Brain microvascular endothelial cell (primary cell): ENCODE measurements around the gene KCNIP4.

Source experiments
- DNase-seq: peaks from one replicate; pipeline ENCODE4 v3.0.0-alpha.2; 2020
- H3K27ac ChIP-seq: fragments of 250-450 bp; sonication (Bioruptor Pico); 2 replicates; pipeline ENCODE4 v1.5.1; 2020; ENCODE audit warnings: mild to moderate bottlenecking, moderate library complexity
- H3K27me3 ChIP-seq: fragments of 250-450 bp; sonication (Bioruptor Pico); replicated peaks from 2 replicates; pipeline ENCODE4 v1.5.1; 2020; ENCODE audit warnings: mild to moderate bottlenecking
- H3K36me3 ChIP-seq: fragments of 250-450 bp; sonication (Bioruptor Pico); replicated peaks from 2 replicates; pipeline ENCODE4 v1.5.1; 2020; ENCODE audit warnings: mild to moderate bottlenecking
- H3K4me3 ChIP-seq: 2 replicates; pipeline ENCODE4 v1.5.1; 2011; ENCODE audit warnings: low read depth, mild to moderate bottlenecking, control low read depth, low read length, moderate library complexity
- in situ Hi-C: cut with HindIII; loops from 2 replicates; pipeline ENCODE4 v1.10.0; 2017; ENCODE audit warnings: low sequenced_read_pairs, low pct_ligation_motif_present
- TF ChIP-seq, protein P1 (sequence below): IDR thresholded peaks from 2 replicates; pipeline ENCODE4 v1.5.1; 2011; ENCODE audit warnings: low read depth, mild to moderate bottlenecking, moderate library complexity, low read length, control low read depth, inconsistent platforms; ENCODE audit errors: missing control alignments

Gene KCNIP4

DNA sequence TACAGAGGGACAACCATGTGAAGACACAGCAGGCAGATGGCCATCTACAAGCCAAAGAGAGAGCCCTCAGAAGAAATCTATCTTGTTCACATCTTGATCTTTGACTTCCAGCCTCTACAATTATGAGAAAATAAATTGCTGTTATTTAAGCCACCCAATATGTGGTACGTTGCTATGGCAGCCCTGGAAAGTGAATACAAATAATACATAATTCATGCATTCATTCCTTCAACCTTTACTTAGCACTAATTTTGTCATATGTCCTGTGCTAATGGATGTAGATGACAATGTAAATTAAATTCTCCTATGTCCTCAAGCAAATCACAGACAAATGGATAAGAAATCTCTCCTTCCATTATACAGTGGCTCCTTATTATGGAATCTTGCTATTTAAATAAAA lies 886.7 kb downstream of the KCNIP4 start:
- TF ChIP-seq, protein P1, sequence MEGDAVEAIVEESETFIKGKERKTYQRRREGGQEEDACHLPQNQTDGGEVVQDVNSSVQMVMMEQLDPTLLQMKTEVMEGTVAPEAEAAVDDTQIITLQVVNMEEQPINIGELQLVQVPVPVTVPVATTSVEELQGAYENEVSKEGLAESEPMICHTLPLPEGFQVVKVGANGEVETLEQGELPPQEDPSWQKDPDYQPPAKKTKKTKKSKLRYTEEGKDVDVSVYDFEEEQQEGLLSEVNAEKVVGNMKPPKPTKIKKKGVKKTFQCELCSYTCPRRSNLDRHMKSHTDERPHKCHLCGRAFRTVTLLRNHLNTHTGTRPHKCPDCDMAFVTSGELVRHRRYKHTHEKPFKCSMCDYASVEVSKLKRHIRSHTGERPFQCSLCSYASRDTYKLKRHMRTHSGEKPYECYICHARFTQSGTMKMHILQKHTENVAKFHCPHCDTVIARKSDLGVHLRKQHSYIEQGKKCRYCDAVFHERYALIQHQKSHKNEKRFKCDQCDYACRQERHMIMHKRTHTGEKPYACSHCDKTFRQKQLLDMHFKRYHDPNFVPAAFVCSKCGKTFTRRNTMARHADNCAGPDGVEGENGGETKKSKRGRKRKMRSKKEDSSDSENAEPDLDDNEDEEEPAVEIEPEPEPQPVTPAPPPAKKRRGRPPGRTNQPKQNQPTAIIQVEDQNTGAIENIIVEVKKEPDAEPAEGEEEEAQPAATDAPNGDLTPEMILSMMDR, result no peak
- no peak overlapping the region for H3K4me3 ChIP-seq
- in situ Hi-C loops, result no loop called here
- H3K36me3 ChIP-seq, result no peaks in the 10 kb centered on the region
- H3K27me3 ChIP-seq, result no peaks in the 10 kb centered on the region
- no peak for DNase-seq
- no peak overlapping the region for H3K27ac ChIP-seq

DNA sequence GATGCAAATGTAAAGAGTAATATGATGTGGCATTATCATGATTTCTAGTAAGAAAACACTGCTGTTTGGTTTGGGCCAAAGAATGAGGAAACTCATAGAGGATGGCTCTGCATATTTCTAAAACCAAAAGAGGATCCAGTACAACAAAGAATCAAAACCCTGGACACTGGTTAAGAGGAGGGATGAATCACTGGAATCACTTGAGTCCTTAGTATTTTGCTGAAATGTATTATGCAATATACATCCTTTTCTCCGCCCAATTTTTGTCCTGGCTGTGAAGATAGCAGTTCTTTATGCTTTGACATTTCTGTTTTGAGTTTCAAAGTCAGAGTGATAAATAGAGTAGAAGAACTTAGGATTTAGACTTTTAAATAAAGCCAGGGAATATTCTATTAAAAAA lies 902.4 kb downstream of the KCNIP4 start:
- H3K27me3 ChIP-seq, result no peaks in the 10 kb centered on the region
- TF ChIP-seq, protein P1, result no peak
- H3K27ac ChIP-seq, result no peak overlapping the region
- DNase-seq, result no peak
- in situ Hi-C loops, result no loop called here
- no peaks in the 10 kb centered on the region for H3K36me3 ChIP-seq
- no peak overlapping the region for H3K4me3 ChIP-seq

DNA sequence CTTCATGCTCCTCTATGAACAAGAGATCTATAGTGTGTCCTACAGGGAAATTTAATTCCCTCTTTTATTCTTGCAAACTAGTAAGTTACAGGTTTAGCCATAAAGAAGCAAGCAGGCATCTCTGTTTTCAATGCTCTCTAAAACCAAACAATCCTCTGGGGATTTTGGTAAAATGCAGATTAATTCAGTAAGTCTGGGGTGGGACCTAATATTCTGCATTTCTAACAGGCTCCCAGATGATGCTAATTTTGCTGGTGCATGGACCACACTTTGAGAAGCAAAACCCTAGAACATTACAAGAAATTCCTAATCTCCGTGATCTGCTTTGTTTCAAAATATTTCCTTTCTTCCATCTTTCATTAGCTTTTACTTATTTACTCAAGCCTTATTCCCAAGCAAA lies 903.5 kb downstream of the KCNIP4 start:
- no peaks in the 10 kb centered on the region for H3K36me3 ChIP-seq
- no peaks in the 10 kb centered on the region for H3K27me3 ChIP-seq
- H3K4me3 ChIP-seq, result no peak overlapping the region
- TF ChIP-seq, protein P1, result no peak
- H3K27ac ChIP-seq, result no peak overlapping the region
- in situ Hi-C loops, result no loop called here
- no peak for DNase-seq

DNA sequence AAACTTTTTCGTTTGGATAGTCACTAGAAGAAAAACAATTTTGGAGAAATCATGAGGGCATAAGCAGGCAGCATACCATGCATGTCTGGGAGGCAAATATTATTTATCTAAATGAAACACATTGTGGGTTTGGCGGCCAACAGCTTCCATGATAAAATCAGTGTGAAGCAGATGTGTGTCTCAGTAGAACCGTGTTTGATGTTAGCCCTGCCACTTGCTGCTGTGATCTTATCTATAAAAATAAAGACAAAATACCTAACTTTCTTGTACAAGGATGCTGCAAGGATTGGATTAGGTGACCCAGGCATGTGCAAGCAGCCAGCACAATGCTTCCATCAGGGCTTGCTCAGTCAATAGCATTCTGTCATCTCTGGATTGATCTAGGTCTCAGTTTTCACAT lies 906.9 kb downstream of the KCNIP4 start:
- Histone ChIP-seq H3K36me3 (no peaks in the 10 kb centered on the region), H3K27me3 (no peaks in the 10 kb centered on the region), H3K27ac (no peak overlapping the region), H3K4me3 (no peak overlapping the region)
- in situ Hi-C loops, result no loop called here
- DNase-seq, result no peak
- TF ChIP-seq, protein P1, result no peak

DNA sequence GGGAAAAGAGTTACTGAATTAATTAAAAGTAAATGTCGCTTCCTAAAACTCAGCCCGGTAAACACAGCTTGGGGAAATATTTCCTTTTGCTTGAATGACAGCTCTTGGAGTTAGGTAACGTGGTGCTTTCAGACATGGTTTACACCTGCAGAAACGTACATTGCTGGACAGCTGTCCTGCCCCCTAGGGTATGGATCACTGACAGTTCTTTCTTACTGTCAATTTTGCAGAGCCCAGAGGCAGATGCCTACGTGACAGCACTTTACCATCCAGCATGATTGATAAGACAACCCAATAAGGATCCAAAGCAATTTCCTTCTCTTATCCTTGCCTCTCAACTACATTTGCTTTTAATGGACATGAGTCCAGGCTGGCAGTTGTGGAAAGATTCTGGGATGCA lies 913.8 kb downstream of the KCNIP4 start:
- TF ChIP-seq, protein P1, result no peak
- H3K36me3 ChIP-seq, result no peaks in the 10 kb centered on the region

DNA sequence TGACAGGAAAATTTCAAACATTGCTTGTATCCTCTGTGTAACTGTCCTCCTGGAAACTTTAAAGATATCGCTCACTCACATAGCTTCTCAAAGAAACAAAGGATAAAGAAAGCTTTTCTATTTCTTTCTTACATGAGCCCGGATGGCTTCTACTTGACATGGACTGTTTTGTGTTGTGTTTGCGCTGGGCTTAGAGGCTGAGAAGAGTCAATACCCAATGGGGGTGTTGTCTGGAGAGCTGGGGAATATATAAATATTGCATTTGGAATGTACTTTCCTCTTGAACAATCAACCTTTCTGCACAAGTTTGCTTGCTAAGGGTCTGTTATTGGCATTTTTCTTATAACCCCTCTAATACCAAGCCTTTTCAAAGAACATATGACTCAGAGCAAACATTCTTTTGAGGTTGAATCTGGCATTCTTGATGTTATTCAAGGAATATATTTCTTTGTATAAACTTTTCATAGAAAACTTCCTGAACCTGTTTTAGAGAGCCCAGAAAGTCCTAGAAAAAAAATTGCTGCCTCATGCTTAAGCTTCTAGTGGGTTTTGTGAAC lies 916.4 kb downstream of the KCNIP4 start:
- DNase-seq, result no peak
- in situ Hi-C loops, result no loop called here
- TF ChIP-seq, protein P1, result no peak
- Histone ChIP-seq H3K36me3 (no peaks in the 10 kb centered on the region), H3K27me3 (no peaks in the 10 kb centered on the region), H3K27ac (no peak overlapping the region), H3K4me3 (no peak overlapping the region)

More for the DNA sequence above, 913.8 kb downstream of the KCNIP4 start:
- no peak for DNase-seq
- in situ Hi-C loops, result no loop called here
- Histone ChIP-seq H3K4me3 (no peak overlapping the region), H3K27me3 (no peaks in the 10 kb centered on the region), H3K27ac (no peak overlapping the region)
